ENCODE data around the gene LRRC4C.

The LRRC4C gene

DNA sequence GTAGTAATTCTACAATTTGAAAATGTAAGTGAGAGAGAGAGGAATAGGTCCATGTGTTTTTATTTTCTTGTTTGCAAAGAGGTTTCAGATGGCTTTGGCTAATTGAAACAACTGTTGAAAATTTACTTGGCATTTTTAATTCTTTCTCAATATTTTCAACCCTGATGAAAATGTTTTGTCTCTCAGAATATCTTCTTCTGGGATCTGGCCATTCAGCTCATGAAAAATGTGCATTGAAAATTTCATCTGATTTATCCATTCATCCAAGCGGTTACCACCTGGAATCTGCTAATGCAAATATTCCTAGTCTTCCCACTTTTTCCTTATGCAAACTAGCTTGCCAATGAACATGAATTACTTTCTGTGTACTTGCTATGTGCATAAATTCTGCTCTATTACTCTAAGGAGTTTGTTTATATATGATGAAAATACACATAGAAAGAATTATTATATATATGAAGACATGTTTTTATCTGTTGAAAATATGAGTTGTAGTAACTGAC is 621.2 kb downstream of the LRRC4C start:
- no peak for DNase-seq

DNA sequence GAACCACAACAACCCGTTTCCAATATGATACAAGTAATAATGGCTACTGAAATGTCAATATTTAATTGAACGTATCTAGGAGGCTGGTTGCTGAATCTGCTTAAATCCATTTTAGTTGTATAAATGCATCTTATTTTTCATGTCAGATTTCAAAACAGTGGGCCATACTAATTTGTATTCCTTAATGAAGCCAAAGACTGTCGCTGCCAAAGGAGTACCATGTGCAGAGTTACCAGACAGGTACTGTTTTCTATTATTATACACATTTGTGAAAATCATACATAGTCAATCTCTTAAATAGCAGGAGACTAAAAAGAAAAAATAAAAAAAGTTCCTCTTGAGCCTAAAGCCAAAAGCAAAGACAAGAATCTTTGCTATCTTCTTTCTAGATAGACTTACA is 632.3 kb downstream of the LRRC4C start:
- no peak for DNase-seq

DNA sequence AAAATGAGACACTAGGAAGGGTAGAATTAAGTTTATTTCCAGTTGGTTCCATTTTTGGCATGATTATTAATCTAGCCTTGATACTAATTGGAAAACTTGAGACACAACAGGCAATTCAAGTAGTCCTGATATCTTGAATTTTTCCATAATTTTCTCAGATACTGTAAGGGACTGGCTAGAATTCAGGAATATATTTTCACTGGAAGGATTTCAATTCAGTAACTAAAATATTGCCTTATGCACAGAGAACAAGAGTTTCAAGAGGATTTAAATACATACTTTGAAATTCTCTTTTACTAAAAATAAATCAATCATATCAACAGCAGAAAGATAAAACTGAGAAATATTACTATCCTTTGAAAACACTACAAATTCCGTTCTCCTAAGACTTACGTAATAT is 632.9 kb downstream of the LRRC4C start:
- no peak for DNase-seq

DNA sequence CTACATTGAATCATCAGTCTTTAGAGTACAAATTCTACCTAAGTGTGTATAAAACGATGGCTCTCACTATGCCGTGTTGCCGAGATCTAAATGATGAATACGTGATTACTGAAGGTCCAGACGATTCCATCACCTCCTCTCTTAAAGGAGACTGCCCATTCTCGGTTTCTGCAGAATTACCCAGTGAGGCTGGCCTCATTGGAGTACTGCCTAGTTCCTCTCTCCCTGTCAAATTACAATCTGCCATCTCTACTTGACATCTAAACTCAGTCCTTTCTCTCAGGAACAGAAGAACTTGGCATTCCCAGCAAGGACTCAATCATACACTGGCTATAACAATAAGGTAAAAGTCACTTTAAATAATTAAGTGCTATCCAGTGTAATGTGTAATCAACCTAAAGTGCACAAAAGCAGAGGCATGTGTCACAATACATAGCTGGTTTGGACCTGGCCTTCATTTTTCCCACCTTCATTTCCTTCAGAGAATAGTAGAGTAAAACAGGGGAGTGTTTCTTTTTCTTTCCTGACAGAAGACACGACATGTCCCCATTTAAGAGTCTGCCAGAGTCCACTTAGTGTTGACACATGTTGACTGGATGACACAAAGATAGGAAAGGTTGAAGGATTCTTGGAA is 634.1 kb downstream of the LRRC4C start:
- no peak for DNase-seq

- no peak for DNase-seq
Measured at GRCh38 chr11:40819230-40819629, 640.2 kb downstream of the LRRC4C start.

GRCh38 chr11:40816976-40817375 is 642.5 kb downstream of the LRRC4C start:
- DNase-seq = no peak

DNA sequence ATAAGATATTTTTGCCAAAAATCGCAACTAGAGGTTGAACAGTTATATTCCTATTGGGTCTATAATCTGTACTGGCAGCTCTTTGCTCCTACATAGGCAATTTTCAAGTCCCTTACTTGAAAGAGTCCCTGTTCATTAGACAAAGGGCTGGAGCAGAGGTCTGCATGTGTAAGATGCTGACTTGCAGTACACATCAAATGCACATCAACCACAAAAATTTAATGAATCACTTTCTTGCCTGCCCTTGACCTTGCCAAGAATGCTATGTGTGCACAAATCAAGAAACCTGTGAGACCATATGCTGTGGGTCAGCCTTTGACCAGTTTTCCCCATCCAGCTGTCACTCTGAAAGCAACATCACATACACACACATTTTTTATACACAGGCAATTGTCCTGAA is 661.5 kb downstream of the LRRC4C start:
- no peak for DNase-seq

DNA sequence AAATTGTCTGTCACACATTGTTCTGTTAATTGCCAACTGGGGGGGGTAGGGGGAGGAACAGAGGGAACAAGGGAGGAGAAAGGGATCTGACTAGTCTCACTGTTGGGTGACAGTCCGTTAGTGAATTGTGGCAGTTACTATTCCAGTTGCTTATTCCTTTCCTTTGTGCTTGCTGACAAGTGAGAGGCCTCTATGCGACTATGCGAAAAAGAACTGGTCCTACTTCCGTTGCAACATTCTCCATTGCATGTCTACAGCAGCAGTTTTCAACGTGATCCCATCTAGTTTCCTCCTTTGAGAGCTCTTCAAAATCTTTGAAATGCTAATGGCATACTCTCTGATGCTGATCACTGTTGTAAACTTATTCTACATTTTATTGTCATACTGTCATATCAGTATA is 672.2 kb downstream of the LRRC4C start:
- no peak for DNase-seq

GRCh38 chr11:40763046-40763445 is 696.4 kb downstream of the LRRC4C start:
- no peak for DNase-seq

DNA sequence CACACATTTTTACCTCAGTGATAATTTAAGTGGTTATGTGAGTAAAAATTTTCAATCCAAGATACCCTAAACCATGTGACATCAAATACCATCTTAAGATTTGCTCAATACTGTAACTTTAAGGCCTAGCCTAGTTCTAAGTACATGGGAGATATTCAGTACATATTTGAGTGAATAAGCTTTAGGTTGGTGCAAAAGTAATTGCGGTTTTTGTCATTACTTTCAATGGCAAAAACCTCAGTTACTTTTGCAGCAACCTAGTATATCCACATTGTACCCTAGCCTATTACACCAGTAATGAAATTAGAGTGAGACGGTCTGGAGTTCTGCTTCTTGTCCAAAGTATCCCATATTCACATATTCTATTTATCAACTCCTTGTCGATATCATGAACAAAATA is 700.1 kb downstream of the LRRC4C start:
- DNase-seq = no peak

- no peak for DNase-seq
Measured at GRCh38 chr11:40754297-40754696, 705.2 kb downstream of the LRRC4C start.

GRCh38 chr11:40746282-40746681 is 713.2 kb downstream of the LRRC4C start:
- DNase-seq = no peak

DNA sequence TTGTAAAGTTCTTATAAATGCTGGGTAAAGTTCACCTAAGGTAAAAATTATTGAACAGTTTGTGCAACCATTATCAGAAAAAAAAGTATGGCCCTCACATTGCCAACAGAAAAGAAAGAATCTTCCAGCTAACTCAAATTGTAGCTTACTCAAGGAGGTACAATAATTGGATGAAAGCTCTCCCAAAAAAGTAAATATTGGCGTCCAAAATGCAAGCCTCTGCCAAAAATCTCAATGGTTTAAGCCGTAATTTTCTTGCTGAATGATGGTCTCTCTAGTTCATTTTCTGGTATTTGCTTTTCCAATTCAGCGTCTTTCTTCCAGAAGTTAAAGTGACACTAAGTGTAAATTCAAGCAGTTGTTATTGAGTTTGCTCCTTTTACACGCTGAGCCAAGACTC is 727.3 kb downstream of the LRRC4C start:
- DNase-seq = no peak

DNA sequence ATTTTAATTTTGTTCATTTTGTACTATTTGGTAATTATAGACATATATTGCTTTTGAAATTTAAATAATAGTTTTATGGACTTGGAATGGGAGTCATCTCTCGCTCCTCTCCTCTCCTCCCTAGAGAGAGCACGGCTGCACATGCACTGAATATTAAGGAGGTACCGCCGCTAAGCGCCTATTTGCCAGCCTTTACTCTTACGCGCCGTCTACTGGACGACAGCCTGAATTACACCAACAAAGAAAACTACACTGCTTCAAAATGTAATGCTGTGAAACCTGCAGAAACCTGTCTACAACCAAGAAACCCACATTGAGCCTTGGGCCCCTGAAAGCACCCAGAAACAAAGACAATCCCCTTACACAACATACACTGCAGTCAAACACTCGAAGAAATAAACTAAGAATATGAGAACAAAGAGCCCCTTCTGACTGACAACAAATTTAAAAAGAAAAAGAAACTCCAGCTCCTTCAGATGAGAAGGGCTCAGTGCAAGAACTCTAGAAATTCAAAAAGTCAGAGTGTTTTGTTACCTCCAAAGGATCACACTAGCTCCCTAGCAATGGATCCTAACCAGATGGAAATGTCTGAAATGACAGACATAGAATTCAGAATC is 737.2 kb downstream of the LRRC4C start:
- no peak for DNase-seq

GRCh38 chr11:40716344-40717130 is 742.9 kb downstream of the LRRC4C start:
- DNase-seq = no peak

GRCh38 chr11:40713083-40713482 is 746.4 kb downstream of the LRRC4C start:
- no peak for DNase-seq

GRCh38 chr11:40701027-40701426 is 758.4 kb downstream of the LRRC4C start:
- no peak for DNase-seq

DNA sequence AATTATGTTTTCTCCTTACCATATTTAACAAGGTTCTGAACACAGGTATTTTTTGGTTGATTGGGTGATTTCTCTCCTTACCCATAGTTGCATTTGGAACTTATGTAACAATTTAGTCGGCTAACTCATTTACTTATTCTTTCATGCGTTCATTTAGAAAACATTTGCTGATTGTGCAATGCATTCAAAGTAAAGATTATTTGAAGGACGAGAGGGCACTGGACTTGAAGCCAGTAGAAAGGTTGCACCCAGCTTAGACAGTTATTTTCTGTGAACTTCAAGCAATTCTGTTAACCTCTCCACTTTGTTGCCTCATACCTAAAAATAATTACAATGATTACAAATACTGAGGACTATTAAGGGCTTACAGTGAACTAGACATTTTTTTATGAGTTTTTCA is 769.6 kb downstream of the LRRC4C start:
- DNase-seq = no peak

GRCh38 chr11:40688369-40688768 is 771.1 kb downstream of the LRRC4C start:
- DNase-seq = no peak

- no peak for DNase-seq
Measured at GRCh38 chr11:40686765-40687164, 772.7 kb downstream of the LRRC4C start.

- no peak for DNase-seq
Measured at GRCh38 chr11:40683010-40683409, 776.4 kb downstream of the LRRC4C start.

GRCh38 chr11:40679276-40679675 is 780.2 kb downstream of the LRRC4C start:
- DNase-seq = no peak

DNA sequence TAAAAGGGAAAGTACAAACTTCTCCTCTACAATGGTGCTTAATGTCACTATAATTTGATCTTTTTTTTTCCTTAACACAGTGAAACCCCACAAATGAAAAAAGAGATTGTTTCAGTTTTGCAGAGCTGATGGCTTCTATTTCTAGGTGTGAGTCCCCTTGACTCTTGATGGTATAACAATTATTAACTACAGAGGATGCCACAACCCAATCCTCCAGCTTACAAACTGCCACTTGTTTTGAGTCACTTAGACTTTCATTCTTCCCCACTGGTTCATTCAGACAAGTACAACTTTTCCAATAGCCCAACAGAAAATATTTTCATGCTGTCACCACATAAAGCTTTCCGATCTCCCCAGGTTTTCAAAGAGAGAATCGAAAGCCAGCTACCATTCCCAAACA is 812.2 kb downstream of the LRRC4C start:
- no peak for DNase-seq

- no peak for DNase-seq
Measured at GRCh38 chr11:40642284-40642683, 817.2 kb downstream of the LRRC4C start.

All from NCI-H345 (cell line).